Panc1 (cell line): ENCODE measurements around the gene SPOCK1. TPM values are rescaled to one million over a fixed set of nuclear protein-coding genes. Genes with fewer than 3 reads are reported as not detected.

Experiments used
- ATAC-seq: fragments of 200-7000 bp; cut with Tn5 transposase; 2 replicates; pipeline ENCODE4 v1.9.1; 2020; ENCODE audit warnings: mild to moderate bottlenecking, moderate library complexity
- BruUV-seq: library from RNA; stranded (reverse); fragments of 400-500 nt; replicated peaks from 2 replicates; lab custom pipeline; 2021; lab: Mats Ljungman, UMichigan
- CTCF ChIA-PET: fragments of 300-600 bp; sonication (Branson Sonifier 250); formaldehyde crosslinking; loops from one replicate; lab custom pipeline; 2022; ENCODE audit warnings: antibody characterized with exemption; lab: Charles Lee
- POLR2A ChIA-PET: fragments of 300-600 bp; sonication (Branson Sonifier 250); formaldehyde crosslinking; loops from one replicate; lab custom pipeline; 2022; ENCODE audit warnings: antibody characterized with exemption; lab: Charles Lee
- DNase-seq: peaks from one replicate; pipeline ENCODE4 v3.0.0-alpha.2; 2010; ENCODE audit warnings: low read depth, low spot score
- H3K27ac ChIP-seq: 2 replicates; pipeline ENCODE4 v1.5.1; 2011; ENCODE audit warnings: mild to moderate bottlenecking, low read length, inconsistent platforms
- H3K27me3 ChIP-seq: fragments of 200-500 bp; sonication (Bioruptor generic); 2 replicates; pipeline ENCODE4 v1.6.0; 2014; ENCODE audit warnings: low read length, inconsistent platforms; ENCODE audit not compliant: control insufficient read depth, insufficient read depth
- H3K36me3 ChIP-seq: fragments of 200-500 bp; sonication (Bioruptor generic); 2 replicates; pipeline ENCODE4 v1.5.1; 2014; ENCODE audit warnings: inconsistent platforms, mild to moderate bottlenecking, low read length, moderate library complexity; ENCODE audit not compliant: control insufficient read depth, insufficient read depth
- H3K4me1 ChIP-seq: 2 replicates; pipeline ENCODE4 v1.5.1; 2011; ENCODE audit warnings: inconsistent platforms, mild to moderate bottlenecking, low read length, moderate library complexity; ENCODE audit not compliant: control insufficient read depth, insufficient read depth
- H3K4me3 ChIP-seq, 2 experiments: 2 replicates each; pipeline ENCODE4 v1.5.1; 2011 to 2012; ENCODE audit warnings: low read depth in 2 of 2, low read length in 2 of 2, mild to moderate bottlenecking in 2 of 2, inconsistent platforms in 1 of 2, moderate library complexity in 1 of 2
- H3K9me3 ChIP-seq: fragments of 200-500 bp; sonication (Bioruptor generic); 2 replicates; pipeline ENCODE4 v1.5.1; 2014; ENCODE audit warnings: low read depth, mild to moderate bottlenecking, inconsistent platforms, low read length, moderate library complexity; ENCODE audit not compliant: control insufficient read depth, insufficient read depth
- CTCF ChIP-seq: fragments of 450-650 bp; IDR thresholded peaks from 2 replicates; pipeline ENCODE4 v1.5.1; 2017; ENCODE audit warnings: mild to moderate bottlenecking
- POLR2AphosphoS5 ChIP-seq: IDR thresholded peaks from 2 replicates; pipeline ENCODE4 v1.6.1; 2012; ENCODE audit warnings: mild to moderate bottlenecking, low read depth, low read length, moderate library complexity
- REST ChIP-seq, 2 experiments: IDR thresholded peaks; 2 replicates each; pipeline ENCODE4 v1.6.1; 2011 to 2012; ENCODE audit warnings: low read depth in 2 of 2, control low read depth in 1 of 2, low read length in 1 of 2, mild to moderate bottlenecking in 1 of 2, moderate library complexity in 1 of 2; ENCODE audit not compliant: insufficient read depth in 1 of 2
- SIN3A ChIP-seq: IDR thresholded peaks from 2 replicates; pipeline ENCODE4 v1.6.1; 2012; ENCODE audit warnings: low read depth, mild to moderate bottlenecking, low read length, moderate library complexity, borderline replicate concordance; ENCODE audit not compliant: insufficient read depth
- TCF7L2 ChIP-seq: IDR thresholded peaks from 2 replicates; pipeline ENCODE4 v1.6.1; 2011; ENCODE audit warnings: mild to moderate bottlenecking, low read depth, low read length, inconsistent platforms
- in situ Hi-C: cut with HindIII; loops from 2 replicates; pipeline ENCODE4 v1.10.0; 2016; ENCODE audit warnings: low sequenced_read_pairs, low pct_unique_long_range_greater_than_20kb
- intact Hi-C: fragments of 100-400 bp; cut with micrococcal nuclease; formaldehyde crosslinking; loops from one replicate; pipeline ENCODE4 v1.10.0; 2022; ENCODE audit not compliant: unreplicated experiment
- total RNA-seq: library from RNA; stranded (reverse); gene quantifications from one replicate; pipeline ENCODE4 v1.2.1, GENCODE V29; 2021; ENCODE audit not compliant: unreplicated experiment

The SPOCK1 gene
- total RNA-seq, 1 experiment from 2014 or later, result 15.6 TPM

- ATAC-seq, result no peak
- TF ChIP-seq REST (IDR thresholded peaks at IDR 0.05; ENCODE audit: insufficient read depth in 1 of 2, low read depth in 2 of 2, low read length in 1 of 2) (no peak), POLR2AphosphoS5 (no peak), SIN3A (no peak), CTCF (no peak), TCF7L2 (no peak)
- CTCF ChIA-PET, result no interaction called here
- no peaks in the 10 kb centered on the region for H3K9me3 ChIP-seq
- intact Hi-C loops (no loop called here), in situ Hi-C loops (no loop called here)
- no peak overlapping the region for H3K27ac ChIP-seq
- POLR2A ChIA-PET, result no interaction called here
- no peak overlapping the region for H3K4me3 ChIP-seq
- H3K27me3 ChIP-seq, result peaks cover 5% of the 10 kb centered on the region
- no peaks in the 10 kb centered on the region for H3K4me1 ChIP-seq
- no peak for DNase-seq
- no peaks in the 10 kb centered on the region for H3K36me3 ChIP-seq
- BruUV-seq, result no TSS peak
Measured at GRCh38 chr5:137315534-137316345, 183.4 kb downstream of the SPOCK1 start.

- H3K27ac ChIP-seq, result no peak overlapping the region
- DNase-seq (no peak), ATAC-seq (no peak)
- ChIA-PET POLR2A (no interaction called here), CTCF (no interaction called here)
- in situ Hi-C loops (no loop called here), intact Hi-C loops (no loop called here)
- H3K4me1 ChIP-seq, result no peaks in the 10 kb centered on the region
- no peak overlapping the region for H3K4me3 ChIP-seq
- no peaks in the 10 kb centered on the region for H3K36me3 ChIP-seq
- no TSS peak for BruUV-seq
- no peak for TF ChIP-seq SIN3A
- TF ChIP-seq TCF7L2, result no peak
- no peak for TF ChIP-seq CTCF
- TF ChIP-seq REST (IDR thresholded peaks at IDR 0.05; ENCODE audit: insufficient read depth in 1 of 2, low read depth in 2 of 2, low read length in 1 of 2), result no peak
- no peak for TF ChIP-seq POLR2AphosphoS5
- no peaks in the 10 kb centered on the region for H3K9me3 ChIP-seq
- peaks cover 5% of the 10 kb centered on the region for H3K27me3 ChIP-seq
Measured at GRCh38 chr5:137315109-137315508, 184.0 kb downstream of the SPOCK1 start.
